Mesenteric fat pad (tissue), 1 donor: ENCODE data around the gene ZNF362. TPM values are rescaled to one million over a fixed set of nuclear protein-coding genes. Genes with fewer than 3 reads are reported as not detected.

Experiments
- DNase-seq: peaks from one replicate; pipeline ENCODE4 v3.0.0-alpha.2; 2020; ENCODE audit warnings: low spot score
- microRNA-seq: library from miRNA; unstranded; fragments of <30 nt; microRNA quantifications from one replicate; pipeline ENCODE4 v1.2.0, GENCODE V29; 2020; ENCODE audit warnings: borderline number of aligned reads
- total RNA-seq: library from RNA; stranded (reverse); fragmentation: NEBNext Ultra II Directional; extraction: Animal tissue kit (Norgen Biotek cat#: 25700); gene quantifications from one replicate; pipeline ENCODE4 v1.2.1, GENCODE V29; 2021
- donor health status: DM: yes; HTN: yes; CAD: no.

Gene ZNF362
- total RNA-seq, 1 donor from 2014 or later: 29.6 TPM

- no peak for DNase-seq
These were observed 84.9 kb downstream of the ZNF362 start for GRCh38 chr1:33341190-33341589.

- DNase-seq: no peak
These were observed 85.9 kb downstream of the ZNF362 start for GRCh38 chr1:33342041-33342723.

GRCh38 chr1:33343539-33343938, 87.2 kb downstream of the ZNF362 start:
- DNase-seq: no peak

- no peak for DNase-seq
These were observed 88.7 kb downstream of the ZNF362 start for GRCh38 chr1:33344896-33345560.

GRCh38 chr1:33346533-33346926, 90.2 kb downstream of the ZNF362 start:
- no peak for DNase-seq

GRCh38 chr1:33346927-33347649, 90.8 kb downstream of the ZNF362 start:
- no peak for DNase-seq

- no peak for DNase-seq
These were observed 91.3 kb downstream of the ZNF362 start for GRCh38 chr1:33347650-33347992.

- DNase-seq: no peak
These were observed 91.9 kb downstream of the ZNF362 start for GRCh38 chr1:33348194-33348593.

GRCh38 chr1:33348676-33349080, 92.4 kb downstream of the ZNF362 start:
- no peak for DNase-seq

- DNase-seq: no peak
These were observed 92.9 kb downstream of the ZNF362 start for GRCh38 chr1:33349081-33349759.

- peak; percentile 96 for DNase-seq
These were observed 93.7 kb downstream of the ZNF362 start for GRCh38 chr1:33349778-33350610.

Small RNA genes lying within 50 kb of the gene (microRNA-seq; reads per million reads assigned to microRNA genes)
- gene MIR3605: 32.7 reads per million, percentile 29 among the genes with 10 or more reads in this experiment

Other genes with a start within 250 kb of the ZNF362 start
- gene AK2, start 219.6 kb upstream of the ZNF362 start, total RNA-seq: 159 TPM
- 2.1 TPM for gene AZIN2, start 175.3 kb upstream of the ZNF362 start, total RNA-seq
- gene TRIM62, start 74.4 kb upstream of the ZNF362 start, total RNA-seq: 4.4 TPM
- not detected for gene A3GALT2, start 64.6 kb downstream of the ZNF362 start, total RNA-seq
- gene PHC2, start 174.6 kb downstream of the ZNF362 start, total RNA-seq: 142 TPM
- 2.9 TPM for gene ZSCAN20, start 216.2 kb downstream of the ZNF362 start, total RNA-seq